Measurements from ENCODE around the gene PHLPP1. TPM values are rescaled to one million over a fixed set of nuclear protein-coding genes. Genes with fewer than 3 reads are reported as not detected.
A peak's percentile ranks its signal among the peaks of the same experiment; 100 is the strongest.

Gene PHLPP1
- total and polyA plus RNA-seq, 8 donors, result 2.9 to 14.7 (median 8.3) TPM

DNA sequence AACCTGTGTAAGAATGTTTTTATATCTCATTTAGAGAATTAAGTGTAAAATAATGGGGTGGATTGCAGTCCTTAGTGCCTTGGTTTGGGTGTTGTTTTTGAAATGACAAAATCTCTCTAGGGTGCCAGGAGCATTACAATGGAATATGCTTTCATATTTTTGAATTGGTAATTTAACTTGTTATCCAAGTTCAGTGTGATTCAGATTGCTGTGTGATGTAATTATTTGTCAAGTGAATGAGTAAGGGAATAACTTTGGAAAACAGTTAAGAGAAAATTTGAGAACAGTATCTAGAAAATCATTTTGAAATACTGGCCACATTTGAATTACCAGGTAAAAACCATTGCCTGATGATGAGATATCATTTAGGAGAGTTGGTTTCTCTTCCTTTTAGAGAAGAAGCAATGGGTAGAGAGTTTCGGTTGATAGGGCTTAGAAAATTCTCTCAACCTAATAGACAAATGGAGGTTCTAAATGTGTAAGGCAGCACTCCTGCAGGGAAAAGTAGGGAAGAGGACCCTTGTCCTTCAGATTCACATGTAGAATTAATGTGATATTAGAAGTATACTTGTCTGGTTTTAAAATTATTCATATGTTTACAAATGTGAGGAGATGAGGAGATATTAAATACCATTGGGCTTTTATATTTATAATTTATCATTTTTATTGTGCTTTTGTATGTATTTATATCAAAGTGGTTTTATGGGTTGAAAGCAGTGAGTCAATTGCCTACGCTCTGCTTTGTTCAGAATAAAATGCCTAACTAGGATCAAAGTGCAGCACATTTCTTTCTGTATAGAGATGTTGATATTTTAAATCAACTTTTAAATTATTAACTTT is 124.8 kb downstream of the PHLPP1 start:
- WGBS, 2 donors, result 73 to 76% methylated on average over 2 of the region's 2 CpGs
- no peak for DNase-seq
- ATAC-seq, result peak in 2 of 4 donors; percentile 18 to 34
- intact Hi-C loops (cut with DNase I), result no loop called here
- Histone ChIP-seq H3K27me3 (no peaks in the 10 kb centered on the region), H3K9me3 (no peaks in the 10 kb centered on the region), H3K36me3 (no peaks in the 10 kb centered on the region), H3K4me1 (peaks cover 14 to 15% (median 15%) of the 10 kb centered on the region in 3 donors), H3K27ac (no peak overlapping the region), H3K4me3 (no peak overlapping the region)
- TF ChIP-seq, protein P1, sequence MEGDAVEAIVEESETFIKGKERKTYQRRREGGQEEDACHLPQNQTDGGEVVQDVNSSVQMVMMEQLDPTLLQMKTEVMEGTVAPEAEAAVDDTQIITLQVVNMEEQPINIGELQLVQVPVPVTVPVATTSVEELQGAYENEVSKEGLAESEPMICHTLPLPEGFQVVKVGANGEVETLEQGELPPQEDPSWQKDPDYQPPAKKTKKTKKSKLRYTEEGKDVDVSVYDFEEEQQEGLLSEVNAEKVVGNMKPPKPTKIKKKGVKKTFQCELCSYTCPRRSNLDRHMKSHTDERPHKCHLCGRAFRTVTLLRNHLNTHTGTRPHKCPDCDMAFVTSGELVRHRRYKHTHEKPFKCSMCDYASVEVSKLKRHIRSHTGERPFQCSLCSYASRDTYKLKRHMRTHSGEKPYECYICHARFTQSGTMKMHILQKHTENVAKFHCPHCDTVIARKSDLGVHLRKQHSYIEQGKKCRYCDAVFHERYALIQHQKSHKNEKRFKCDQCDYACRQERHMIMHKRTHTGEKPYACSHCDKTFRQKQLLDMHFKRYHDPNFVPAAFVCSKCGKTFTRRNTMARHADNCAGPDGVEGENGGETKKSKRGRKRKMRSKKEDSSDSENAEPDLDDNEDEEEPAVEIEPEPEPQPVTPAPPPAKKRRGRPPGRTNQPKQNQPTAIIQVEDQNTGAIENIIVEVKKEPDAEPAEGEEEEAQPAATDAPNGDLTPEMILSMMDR (IDR thresholded peaks at IDR 0.05), result no peak
- FAIRE-seq, result peak; percentile 17

DNA sequence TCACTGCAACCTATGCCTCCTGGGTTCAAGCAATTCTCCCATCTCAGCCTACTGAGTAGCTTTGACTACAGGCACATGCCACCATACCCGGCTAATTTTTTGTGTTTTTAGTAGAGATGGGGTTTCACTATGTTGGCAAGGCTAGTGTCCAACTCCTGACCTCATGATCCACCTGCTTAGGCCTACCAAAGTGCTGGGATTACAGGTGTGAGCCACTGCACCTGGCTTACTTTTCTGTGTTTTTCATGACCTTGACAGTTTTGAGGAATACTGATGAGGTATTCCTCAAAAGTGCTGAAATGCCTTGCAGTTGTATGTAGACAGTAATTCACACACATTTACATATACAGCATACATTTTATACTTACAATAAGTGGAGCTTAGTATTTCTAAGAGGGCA is 126.1 kb downstream of the PHLPP1 start:
- peak; percentile 53 to 81 (median 70) for ATAC-seq
- WGBS, 2 donors, result 37 to 43% methylated on average over 1 of the region's 1 CpG
- H3K27ac ChIP-seq, result no peak overlapping the region

DNA sequence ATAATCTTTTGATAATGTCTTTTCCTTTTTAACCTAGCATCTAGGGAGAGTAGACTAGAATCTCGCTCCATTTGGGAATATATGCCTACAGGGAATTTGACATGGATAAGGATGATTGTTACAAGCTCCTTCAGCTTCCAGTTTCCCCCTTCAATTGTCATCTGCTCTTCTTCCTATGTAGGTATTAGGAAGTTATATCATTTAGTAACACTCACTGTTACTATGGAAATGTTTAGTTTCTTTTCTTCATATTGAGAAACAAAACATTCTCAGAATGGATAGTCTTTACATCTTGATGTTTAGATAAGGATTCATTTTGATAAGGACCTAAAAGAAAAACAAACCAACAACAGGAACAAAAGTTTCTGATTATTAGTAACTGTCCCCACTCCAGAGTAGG is 127.6 kb downstream of the PHLPP1 start:
- Histone ChIP-seq H3K9me3 (no peaks in the 10 kb centered on the region), H3K27me3 (no peaks in the 10 kb centered on the region), H3K27ac (no peak overlapping the region), H3K4me3 (no peak overlapping the region), H3K36me3 (no peaks in the 10 kb centered on the region), H3K4me1 (peaks cover 14 to 15% (median 15%) of the 10 kb centered on the region in 3 donors)
- TF ChIP-seq, protein P1 (IDR thresholded peaks at IDR 0.05), result no peak
- ATAC-seq (no peak), FAIRE-seq (no peak), DNase-seq (no peak)
- 96% methylated on average over 1 of the region's 1 CpG for whole genome bisulfite sequencing, 2 donors
- intact Hi-C loops (cut with DNase I), result no loop called here

More for the DNA sequence above, 126.1 kb downstream of the PHLPP1 start:
- H3K27me3 ChIP-seq, result no peaks in the 10 kb centered on the region
- intact Hi-C loops (cut with DNase I), result no loop called here
- FAIRE-seq (no peak), DNase-seq (peak in 2 of 6 donors; percentile 15 to 19)
- TF ChIP-seq, protein P1 (IDR thresholded peaks at IDR 0.05), result no peak
- no peak overlapping the region for H3K4me3 ChIP-seq
- no peaks in the 10 kb centered on the region for H3K36me3 ChIP-seq
- H3K4me1 ChIP-seq, result peaks cover 14 to 15% (median 15%) of the 10 kb centered on the region in 3 donors
- H3K9me3 ChIP-seq, result no peaks in the 10 kb centered on the region

DNA sequence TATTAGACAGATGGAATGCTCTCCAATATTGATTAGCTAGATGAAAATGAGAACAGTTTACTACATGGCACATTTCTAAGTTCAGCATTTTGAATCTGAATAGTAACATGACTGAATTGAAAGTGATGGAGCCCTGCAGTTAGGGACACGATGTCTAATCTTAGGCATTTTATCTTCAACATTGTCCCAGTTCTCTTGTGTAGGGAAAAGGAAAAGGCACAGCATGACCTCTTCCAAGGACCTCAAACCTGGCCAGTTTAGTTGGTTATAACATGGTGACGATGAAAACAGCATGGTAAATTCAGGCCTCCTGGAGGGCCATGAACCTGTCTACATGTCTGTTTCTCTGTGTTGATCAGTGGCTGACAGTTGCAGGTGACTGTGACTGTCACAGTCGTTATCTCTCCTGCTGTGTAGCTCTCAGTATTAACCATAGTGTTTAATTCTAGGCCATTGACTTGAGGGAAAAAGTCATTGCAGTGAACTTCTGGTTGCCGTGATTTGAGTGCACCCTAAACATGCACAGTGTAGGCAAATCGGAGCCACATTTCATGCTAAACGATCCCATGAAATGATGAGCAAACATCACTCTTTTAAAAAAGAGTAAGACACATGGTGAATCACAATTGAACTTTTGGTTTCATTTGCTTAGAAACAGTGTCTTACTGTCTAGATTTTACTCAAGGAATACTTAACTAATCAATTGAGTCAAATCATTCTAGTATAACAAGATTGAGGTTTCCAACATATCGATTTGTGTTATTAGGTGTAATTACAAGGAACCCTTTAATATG is 129.7 kb downstream of the PHLPP1 start:
- Histone ChIP-seq H3K4me3 (no peak overlapping the region), H3K4me1 (peaks cover 5 to 13% (median 12%) of the 10 kb centered on the region in 3 donors), H3K27ac (no peak overlapping the region), H3K36me3 (no peaks in the 10 kb centered on the region), H3K9me3 (no peaks in the 10 kb centered on the region), H3K27me3 (no peaks in the 10 kb centered on the region)
- TF ChIP-seq, protein P1 (IDR thresholded peaks at IDR 0.05), result no peak
- 81 to 83% methylated on average over 7 of the region's 7 CpGs for WGBS, 2 donors
- no peak for ATAC-seq
- no peak for FAIRE-seq
- intact Hi-C loops (cut with DNase I), result no loop called here
- no peak for DNase-seq
